ENCODE results near the gene PBOV1.
"Not testable (repeated sequence)": the region's sequence is repeated elsewhere in the genome, so short reads cannot be mapped to it uniquely, and the experiment has no call there.

Gene PBOV1

GRCh38 chr6:138230221-138230620, 11.9 kb upstream of the PBOV1 start:
- no peak for TF ChIP-seq ZNF274 (IDR thresholded peaks at IDR 0.05; ENCODE audit: low read depth, low read length)
- no peak overlapping the region for H3K4me3 ChIP-seq (ENCODE audit: low read length)

DNA sequence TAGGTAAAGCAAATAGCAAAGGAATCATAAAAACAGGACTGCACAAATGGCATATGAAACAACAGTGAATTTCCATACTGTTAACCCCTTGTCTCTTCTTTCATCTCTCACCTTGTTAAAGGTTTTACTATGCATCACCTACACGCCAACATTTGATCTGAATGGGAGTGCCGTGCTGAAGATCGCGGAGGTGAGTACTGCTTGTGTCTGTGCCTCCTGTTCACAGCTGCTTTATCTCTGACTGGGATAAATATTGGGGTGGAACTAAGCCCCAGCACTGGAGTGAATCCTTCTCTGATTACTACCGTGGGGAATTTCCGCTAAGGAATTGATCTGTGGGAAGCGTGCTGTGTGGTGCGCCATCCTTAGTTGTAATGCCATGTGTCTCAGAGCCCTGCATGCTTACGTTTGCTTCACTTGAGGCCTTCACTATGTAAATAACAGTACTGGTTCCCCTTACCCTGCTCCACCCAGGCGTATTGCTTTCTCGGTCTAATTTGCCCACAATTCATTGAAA, 11.4 kb upstream of the PBOV1 start:
- no peak for TF ChIP-seq ZNF274 (IDR thresholded peaks at IDR 0.05; ENCODE audit: low read depth, low read length)
- no peak overlapping the region for H3K4me3 ChIP-seq (ENCODE audit: low read length)

GRCh38 chr6:138229072-138229471, 10.8 kb upstream of the PBOV1 start:
- H3K4me3 ChIP-seq (ENCODE audit: low read length): no peak overlapping the region
- no peak for TF ChIP-seq ZNF274 (IDR thresholded peaks at IDR 0.05; ENCODE audit: low read depth, low read length)

GRCh38 chr6:138227316-138227781, 9.1 kb upstream of the PBOV1 start:
- no peak overlapping the region for H3K4me3 ChIP-seq (ENCODE audit: low read length)
- TF ChIP-seq ZNF274 (IDR thresholded peaks at IDR 0.05; ENCODE audit: low read depth, low read length): no peak

- TF ChIP-seq ZNF274 (IDR thresholded peaks at IDR 0.05; ENCODE audit: low read depth, low read length): no peak
- H3K4me3 ChIP-seq (ENCODE audit: low read length): no peak overlapping the region
Measured at GRCh38 chr6:138226700-138227315, 8.5 kb upstream of the PBOV1 start.

- H3K4me3 ChIP-seq (ENCODE audit: low read length): no peak overlapping the region
- TF ChIP-seq ZNF274 (IDR thresholded peaks at IDR 0.05; ENCODE audit: low read depth, low read length): no peak
Measured at GRCh38 chr6:138225953-138226352, 7.7 kb upstream of the PBOV1 start.

DNA sequence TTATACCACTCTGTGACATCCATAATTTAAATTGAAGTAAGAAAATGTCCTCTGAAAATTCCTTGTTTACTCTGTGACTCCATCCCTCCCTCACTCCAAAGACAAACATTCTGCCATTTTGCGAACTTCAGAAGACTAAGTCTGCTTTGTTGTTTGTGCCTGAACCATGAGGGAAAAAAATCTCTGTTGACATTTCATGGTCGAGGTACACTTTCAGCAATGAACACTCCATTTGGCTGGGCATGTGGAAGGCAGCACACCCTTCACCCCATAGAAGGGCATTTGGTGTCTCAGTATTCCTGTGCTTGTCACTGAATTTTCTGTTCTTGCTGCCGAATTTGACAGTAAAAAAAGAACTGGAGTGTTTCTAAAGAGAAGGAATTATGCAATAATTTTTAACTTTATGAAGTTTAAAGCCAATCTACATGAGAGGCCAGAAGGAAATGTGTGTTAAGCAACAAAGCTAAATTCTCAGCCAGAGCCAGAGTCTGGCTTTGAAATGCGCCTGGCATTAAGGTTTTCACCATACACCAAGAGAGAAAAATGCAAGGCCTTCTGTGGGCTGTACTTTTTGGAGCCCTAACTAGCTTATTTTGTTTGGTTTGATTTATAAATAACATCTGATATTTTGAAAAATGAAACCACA, 4.7 kb upstream of the PBOV1 start:
- H3K4me3 ChIP-seq (ENCODE audit: low read length): no peak overlapping the region
- no peak for TF ChIP-seq ZNF274 (IDR thresholded peaks at IDR 0.05; ENCODE audit: low read depth, low read length)

DNA sequence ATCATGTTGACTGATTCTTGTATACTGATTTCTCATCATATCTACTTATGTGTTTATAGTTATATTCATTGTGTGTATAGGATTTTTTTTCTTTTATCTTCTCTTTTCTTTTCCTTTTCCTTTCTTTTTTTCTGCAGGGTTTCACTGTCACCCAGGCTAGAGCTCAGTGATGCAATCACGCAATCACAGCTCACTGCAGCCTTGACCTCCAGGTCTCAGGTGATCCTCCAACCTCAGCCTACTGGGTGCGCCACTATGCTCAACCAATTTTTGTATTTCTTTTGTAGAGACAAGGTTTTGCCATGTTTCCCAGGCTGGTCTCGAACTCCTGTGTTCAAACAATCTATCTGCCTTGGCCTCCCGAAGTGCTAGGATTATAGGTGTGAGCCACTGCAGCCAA, 1.6 kb upstream of the PBOV1 start:
- TF ChIP-seq ZNF274 (IDR thresholded peaks at IDR 0.05; ENCODE audit: low read depth, low read length): no peak
- no peak overlapping the region for H3K4me3 ChIP-seq (ENCODE audit: low read length)

GRCh38 chr6:138219398-138219797, 1.1 kb upstream of the PBOV1 start:
- H3K4me3 ChIP-seq (ENCODE audit: low read length): no peak overlapping the region
- TF ChIP-seq ZNF274 (IDR thresholded peaks at IDR 0.05; ENCODE audit: low read depth, low read length): no peak

DNA sequence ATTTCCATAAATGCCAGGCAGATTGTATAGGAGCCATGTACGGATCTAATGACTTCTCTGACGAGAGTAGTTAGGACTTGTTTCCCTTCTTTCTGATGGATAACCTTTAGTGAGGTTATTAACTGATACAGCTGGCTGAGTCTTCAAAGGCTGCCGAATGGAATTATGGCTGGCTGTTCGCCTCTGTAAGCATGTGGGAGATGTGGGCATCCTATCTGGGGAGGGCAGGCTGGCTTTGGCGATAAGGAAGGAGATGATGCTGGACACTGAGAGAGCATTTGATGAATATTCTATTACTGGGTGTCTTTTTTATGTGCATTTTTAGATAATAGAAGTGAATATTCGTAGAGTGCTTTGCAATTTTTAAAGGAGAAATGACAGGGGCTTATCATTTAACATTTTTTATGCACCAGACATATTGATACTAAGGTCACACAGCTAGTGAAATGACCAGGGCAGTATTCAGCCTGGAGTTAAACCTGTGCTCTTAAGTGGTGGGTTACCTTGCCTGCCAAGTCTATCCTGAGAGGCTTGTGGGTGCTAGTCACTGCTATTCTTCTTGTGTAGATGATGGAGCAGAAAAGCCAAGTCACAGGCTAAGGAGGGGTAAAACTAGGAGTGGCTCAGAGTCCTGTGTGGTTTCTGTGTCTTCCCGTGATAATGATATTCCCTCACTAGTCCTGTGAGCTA, 3.1 kb downstream of the PBOV1 start:
- no peak overlapping the region for H3K4me3 ChIP-seq (ENCODE audit: low read length)
- no peak for TF ChIP-seq ZNF274 (IDR thresholded peaks at IDR 0.05; ENCODE audit: low read depth, low read length)

DNA sequence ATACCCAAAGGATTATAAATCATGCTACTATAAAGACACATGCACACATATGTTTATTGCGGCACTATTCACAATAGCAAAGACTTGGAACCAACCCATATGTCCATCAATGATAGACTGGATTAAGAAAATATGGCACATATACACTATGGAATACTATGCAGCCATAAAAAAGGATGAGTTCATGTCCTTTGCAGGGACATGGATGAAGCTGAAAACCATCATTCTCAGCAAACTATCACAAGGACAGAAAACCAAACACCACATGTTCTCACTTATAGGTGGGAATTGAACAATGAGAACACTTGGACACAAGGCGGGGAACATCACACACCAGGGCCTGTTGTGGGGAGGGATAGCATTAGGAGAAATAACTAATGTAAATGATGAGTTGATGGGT, 5.8 kb downstream of the PBOV1 start:
- not testable (repeated sequence) for H3K4me3 ChIP-seq (ENCODE audit: low read length)

DNA sequence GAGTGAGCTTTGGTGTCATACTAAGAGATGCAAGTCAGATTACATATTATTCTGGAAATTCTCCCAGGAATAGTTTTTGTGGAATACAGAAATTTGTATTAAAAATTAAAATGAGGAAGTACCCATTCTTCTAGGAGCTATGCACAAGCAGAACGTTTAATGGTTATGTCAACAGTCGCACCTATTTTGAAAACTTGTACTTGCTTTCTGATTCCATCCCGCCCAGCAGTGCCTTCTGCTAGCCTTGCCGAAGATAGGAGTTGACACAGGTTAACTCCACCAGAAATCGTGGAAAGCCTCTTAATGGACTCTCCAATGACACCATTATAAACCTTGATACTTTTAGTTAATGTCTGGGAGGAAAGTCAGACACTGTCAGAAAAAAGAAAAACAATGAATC, 6.7 kb downstream of the PBOV1 start:
- no peak overlapping the region for H3K4me3 ChIP-seq (ENCODE audit: low read length)
- TF ChIP-seq ZNF274 (IDR thresholded peaks at IDR 0.05; ENCODE audit: low read depth, low read length): no peak

- TF ChIP-seq ZNF274 (IDR thresholded peaks at IDR 0.05; ENCODE audit: low read depth, low read length): no peak
- no peak overlapping the region for H3K4me3 ChIP-seq (ENCODE audit: low read length)
Measured at GRCh38 chr6:138211048-138211581, 7.2 kb downstream of the PBOV1 start.

DNA sequence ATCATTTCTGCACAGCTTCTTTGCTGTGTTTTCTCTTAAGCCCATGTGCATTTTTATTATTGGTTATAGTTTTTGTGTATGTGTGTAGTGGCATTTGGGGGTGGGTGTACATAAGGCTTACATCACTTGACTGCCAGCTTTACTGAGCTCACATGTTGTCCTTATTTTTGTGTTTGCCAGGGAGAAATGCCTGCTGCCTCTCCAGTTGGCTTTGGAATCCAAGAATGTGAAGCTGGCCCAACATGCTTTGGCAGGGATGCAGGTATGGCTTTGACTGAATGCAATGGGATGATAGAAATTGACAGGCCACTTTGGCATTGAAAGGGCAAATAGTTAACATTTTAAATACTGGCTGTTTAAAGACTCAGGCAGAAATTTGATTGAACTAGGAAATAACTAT, 11.4 kb downstream of the PBOV1 start:
- TF ChIP-seq ZNF274 (IDR thresholded peaks at IDR 0.05; ENCODE audit: low read depth, low read length): no peak
- no peak overlapping the region for H3K4me3 ChIP-seq (ENCODE audit: low read length)
